Measurements from ENCODE around the gene ABLIM1. TPM values are rescaled to one million over a fixed set of nuclear protein-coding genes. Genes with fewer than 3 reads are reported as not detected.
A peak's percentile ranks its signal among the peaks of the same experiment; 100 is the strongest.

ABLIM1 gene
- total RNA-seq, 4 donors from 2014 or later: 152 to 373 (median 209) TPM

DNA sequence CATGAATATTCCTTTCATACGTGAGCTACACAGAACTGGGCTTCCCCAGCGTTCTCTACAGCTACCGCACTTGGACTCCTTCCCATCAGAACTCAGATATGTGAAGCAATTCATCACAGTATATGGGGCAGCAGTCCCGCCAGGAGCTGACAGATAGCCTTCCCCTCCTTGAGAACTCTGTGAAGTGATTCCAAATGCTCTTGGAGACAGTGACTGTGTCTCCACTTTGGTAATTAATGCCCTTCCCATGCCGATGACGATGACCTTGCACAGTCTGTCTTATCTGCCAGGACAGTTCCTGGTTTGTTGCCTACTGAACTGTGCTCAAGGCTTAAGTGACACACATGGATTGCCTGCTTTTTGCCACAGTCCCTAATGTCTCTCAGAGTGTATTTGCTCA is 178.8 kb downstream of the ABLIM1 start:
- 50 to 56% methylated on average over 6 of the region's 6 CpGs for WGBS, 2 donors
- DNase-seq (ENCODE audit: low spot score in 2 of 2): peak in 1 of 2 donors; percentile 21
- H3K27me3 ChIP-seq: no peaks in the 10 kb centered on the region
- H3K4me3 ChIP-seq: no peak overlapping the region
- TF ChIP-seq, protein P1, sequence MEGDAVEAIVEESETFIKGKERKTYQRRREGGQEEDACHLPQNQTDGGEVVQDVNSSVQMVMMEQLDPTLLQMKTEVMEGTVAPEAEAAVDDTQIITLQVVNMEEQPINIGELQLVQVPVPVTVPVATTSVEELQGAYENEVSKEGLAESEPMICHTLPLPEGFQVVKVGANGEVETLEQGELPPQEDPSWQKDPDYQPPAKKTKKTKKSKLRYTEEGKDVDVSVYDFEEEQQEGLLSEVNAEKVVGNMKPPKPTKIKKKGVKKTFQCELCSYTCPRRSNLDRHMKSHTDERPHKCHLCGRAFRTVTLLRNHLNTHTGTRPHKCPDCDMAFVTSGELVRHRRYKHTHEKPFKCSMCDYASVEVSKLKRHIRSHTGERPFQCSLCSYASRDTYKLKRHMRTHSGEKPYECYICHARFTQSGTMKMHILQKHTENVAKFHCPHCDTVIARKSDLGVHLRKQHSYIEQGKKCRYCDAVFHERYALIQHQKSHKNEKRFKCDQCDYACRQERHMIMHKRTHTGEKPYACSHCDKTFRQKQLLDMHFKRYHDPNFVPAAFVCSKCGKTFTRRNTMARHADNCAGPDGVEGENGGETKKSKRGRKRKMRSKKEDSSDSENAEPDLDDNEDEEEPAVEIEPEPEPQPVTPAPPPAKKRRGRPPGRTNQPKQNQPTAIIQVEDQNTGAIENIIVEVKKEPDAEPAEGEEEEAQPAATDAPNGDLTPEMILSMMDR (IDR thresholded peaks at IDR 0.05): no peak
- TF ChIP-seq EP300 (IDR thresholded peaks at IDR 0.05) (peak in 1 of 2 donors; percentile 45), POLR2A (IDR thresholded peaks at IDR 0.05) (no peak)
- H3K36me3 ChIP-seq: peaks cover 0 to under 1% (median 0%) of the 10 kb centered on the region in 3 donors
- H3K9me3 ChIP-seq: no peaks in the 10 kb centered on the region
- peaks cover 0 to 72% (median 13%) of the 10 kb centered on the region in 4 donors for H3K4me1 ChIP-seq
- peak overlapping the region; percentile 17 to 91 (median 60) for H3K27ac ChIP-seq

DNA sequence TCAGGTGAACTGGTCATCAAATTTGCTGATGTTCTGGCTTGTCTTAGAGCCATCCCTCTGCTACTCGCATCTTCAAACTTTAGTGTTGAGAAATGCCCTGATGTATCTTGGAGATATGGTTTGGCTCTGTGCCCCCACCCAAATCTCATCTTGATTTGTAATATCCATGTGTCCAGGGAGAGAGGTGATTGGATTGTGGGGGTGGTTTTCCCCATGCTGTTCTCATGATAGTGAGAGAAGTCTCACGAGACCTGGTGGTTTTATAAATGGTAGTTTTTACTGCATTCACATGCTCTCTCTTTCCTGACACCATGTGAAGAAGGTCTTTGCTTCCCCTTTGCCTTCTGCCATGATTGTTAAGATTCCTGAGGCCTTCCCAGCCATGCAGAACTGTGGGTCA is 179.8 kb downstream of the ABLIM1 start:
- peak in 1 of 2 donors; percentile 67 for DNase-seq (ENCODE audit: low spot score in 2 of 2)
- 79 to 95% methylated on average over 2 of the region's 2 CpGs for WGBS, 2 donors
- H3K36me3 ChIP-seq: no peaks in the 10 kb centered on the region
- H3K9me3 ChIP-seq: no peaks in the 10 kb centered on the region
- H3K27me3 ChIP-seq: no peaks in the 10 kb centered on the region
- no peak overlapping the region for H3K4me3 ChIP-seq
- H3K4me1 ChIP-seq: peaks cover 0 to 62% (median 8%) of the 10 kb centered on the region in 4 donors
- peak overlapping the region; percentile 29 to 91 (median 82) for H3K27ac ChIP-seq
- TF ChIP-seq POLR2A (IDR thresholded peaks at IDR 0.05) (no peak), EP300 (IDR thresholded peaks at IDR 0.05) (peak in 1 of 2 donors; percentile 55)
- TF ChIP-seq, protein P1 (IDR thresholded peaks at IDR 0.05): no peak

DNA sequence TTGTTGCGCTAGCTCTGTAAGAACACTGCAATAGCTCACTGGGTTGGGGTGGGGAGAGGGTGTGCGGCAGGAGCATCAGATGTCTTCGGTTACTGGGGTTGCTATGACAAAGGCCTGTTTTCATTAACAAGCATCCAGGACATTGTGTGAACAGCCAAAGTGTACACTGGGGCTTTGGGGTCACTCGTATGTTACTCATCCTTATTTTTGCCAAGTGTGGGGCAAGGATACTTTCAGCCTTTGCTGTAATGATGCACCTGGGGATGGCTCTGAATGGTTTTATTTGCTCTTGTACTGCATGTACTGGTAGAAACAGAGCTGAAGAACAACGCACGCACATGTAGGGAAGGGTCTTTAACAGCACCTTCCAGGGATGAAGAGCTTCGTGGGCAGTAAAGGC is 180.8 kb downstream of the ABLIM1 start:
- H3K9me3 ChIP-seq: no peaks in the 10 kb centered on the region
- H3K4me3 ChIP-seq: no peak overlapping the region
- H3K27me3 ChIP-seq: no peaks in the 10 kb centered on the region
- peaks cover 0 to 53% (median 6%) of the 10 kb centered on the region in 4 donors for H3K4me1 ChIP-seq
- H3K27ac ChIP-seq: peak overlapping the region; percentile 29 to 91 (median 82)
- peak; percentile 54 to 85 for DNase-seq (ENCODE audit: low spot score in 2 of 2)
- peaks cover 0 to under 1% (median 0%) of the 10 kb centered on the region in 3 donors for H3K36me3 ChIP-seq
- WGBS, 2 donors: 65 to 72% methylated on average over 7 of the region's 7 CpGs
- TF ChIP-seq, protein P1 (IDR thresholded peaks at IDR 0.05): no peak
- TF ChIP-seq EP300 (IDR thresholded peaks at IDR 0.05) (peak; percentile 87 to 98), POLR2A (IDR thresholded peaks at IDR 0.05) (peak in 1 of 2 donors; percentile 53)

DNA sequence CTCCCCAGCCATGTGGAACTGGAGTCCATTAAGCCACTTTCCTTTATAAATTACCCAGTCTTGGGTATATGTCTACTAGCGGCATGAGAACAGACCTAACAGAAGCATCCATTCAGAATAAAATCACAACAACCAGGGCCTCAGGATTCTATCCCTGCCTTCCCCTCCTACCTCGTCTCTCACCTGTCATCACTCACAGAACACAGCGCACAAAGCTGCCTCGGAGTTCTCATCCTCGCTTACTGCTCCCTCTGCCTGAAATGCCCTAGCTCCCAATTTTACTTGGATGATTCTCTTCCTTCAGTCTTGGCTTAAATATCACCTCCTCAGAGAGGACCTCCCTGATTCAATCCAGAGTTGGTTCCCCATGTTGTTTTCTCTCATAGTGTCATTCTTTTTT is 183.1 kb downstream of the ABLIM1 start:
- H3K4me1 ChIP-seq: peaks cover 0 to 44% (median 6%) of the 10 kb centered on the region in 4 donors
- WGBS, 2 donors: 96 to 97% methylated on average over 5 of the region's 5 CpGs

DNA sequence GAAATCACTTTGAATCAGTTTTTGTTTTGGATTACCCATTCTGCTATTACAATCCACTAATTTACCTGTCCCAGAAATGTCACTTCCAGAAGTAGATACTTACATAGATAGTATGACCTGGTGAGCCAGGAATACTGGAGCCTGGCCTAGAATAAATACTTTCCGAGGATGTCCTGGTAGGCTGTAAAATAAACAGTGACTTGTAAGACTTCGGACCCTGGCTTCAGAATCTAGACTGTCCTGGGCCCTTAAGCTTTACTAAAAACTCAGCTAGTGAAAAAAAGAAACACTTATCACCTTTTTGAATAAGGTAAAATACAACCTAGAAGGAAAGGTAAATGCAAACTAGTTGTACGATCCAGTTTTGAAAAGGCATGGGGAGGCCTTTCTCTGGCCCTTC is 184.3 kb downstream of the ABLIM1 start:
- H3K4me3 ChIP-seq: no peak overlapping the region
- H3K27ac ChIP-seq: peak overlapping the region in 2 of 4 donors; percentile 12 to 91
- 76 to 86% methylated on average over 3 of the region's 3 CpGs for WGBS, 2 donors

More for the DNA sequence above, 183.1 kb downstream of the ABLIM1 start:
- DNase-seq (ENCODE audit: low spot score in 2 of 2): no peak
- Histone ChIP-seq H3K27ac (peak overlapping the region in 1 of 4 donors; percentile 91), H3K36me3 (peaks cover 0 to 5% (median 0%) of the 10 kb centered on the region in 3 donors), H3K4me3 (no peak overlapping the region), H3K27me3 (no peaks in the 10 kb centered on the region), H3K9me3 (no peaks in the 10 kb centered on the region)
- no peak for TF ChIP-seq POLR2A (IDR thresholded peaks at IDR 0.05)
- TF ChIP-seq, protein P1 (IDR thresholded peaks at IDR 0.05): no peak
- no peak for TF ChIP-seq EP300 (IDR thresholded peaks at IDR 0.05)

More for the DNA sequence above, 184.3 kb downstream of the ABLIM1 start:
- Histone ChIP-seq H3K36me3 (peaks cover 0 to 15% (median 0%) of the 10 kb centered on the region in 3 donors), H3K9me3 (no peaks in the 10 kb centered on the region), H3K4me1 (peaks cover 0 to 37% (median 2%) of the 10 kb centered on the region in 4 donors), H3K27me3 (no peaks in the 10 kb centered on the region)
- no peak for TF ChIP-seq EP300 (IDR thresholded peaks at IDR 0.05)
- TF ChIP-seq, protein P1 (IDR thresholded peaks at IDR 0.05): no peak
- TF ChIP-seq POLR2A (IDR thresholded peaks at IDR 0.05): no peak
- no peak for DNase-seq (ENCODE audit: low spot score in 2 of 2)
